Mesenchymal stem cell (in vitro differentiated cells and primary cell): ENCODE data around the gene NOTUM.

Experiments
- DNase-seq: peaks from one replicate; pipeline ENCODE4 v3.0.0-alpha.2; 2013
- H2AFZ ChIP-seq: one replicate; pipeline ENCODE4 v1.6.1; 2013; ENCODE audit warnings: low read depth, mild to moderate bottlenecking, control low read depth, inconsistent platforms, low read length, moderate library complexity
- H2AK5ac ChIP-seq: 2 replicates; pipeline ENCODE4 v1.6.1; 2013; ENCODE audit warnings: low read length, moderate library complexity, mild to moderate bottlenecking, inconsistent platforms; ENCODE audit not compliant: severe bottlenecking
- H2BK120ac ChIP-seq: one replicate; pipeline ENCODE4 v1.6.1; 2013; ENCODE audit warnings: low read depth, mild to moderate bottlenecking, inconsistent platforms, low read length, moderate library complexity
- H2BK12ac ChIP-seq, 2 experiments: one replicate each; pipeline ENCODE4 v1.6.1; 2013; ENCODE audit warnings: inconsistent platforms in 2 of 2, low read length in 2 of 2, mild to moderate bottlenecking in 2 of 2, moderate library complexity in 2 of 2, control low read depth in 1 of 2
- H2BK15ac ChIP-seq: one replicate; pipeline ENCODE4 v1.6.1; 2013; ENCODE audit warnings: mild to moderate bottlenecking, low read depth, inconsistent platforms; ENCODE audit not compliant: poor library complexity, severe bottlenecking
- H2BK5ac ChIP-seq: 2 replicates; pipeline ENCODE4 v1.6.1; 2013; ENCODE audit warnings: low read depth, mild to moderate bottlenecking, low read length, control low read depth, inconsistent platforms; ENCODE audit not compliant: poor library complexity, severe bottlenecking
- H3K14ac ChIP-seq, 2 experiments: one replicate each; pipeline ENCODE4 v1.6.1; 2013; ENCODE audit warnings: inconsistent platforms in 2 of 2, low read length in 2 of 2, control low read depth in 1 of 2, mild to moderate bottlenecking in 1 of 2, moderate library complexity in 1 of 2
- H3K18ac ChIP-seq, 2 experiments: one replicate each; pipeline ENCODE4 v1.6.1; 2013; ENCODE audit warnings: inconsistent platforms in 2 of 2, low read length in 2 of 2, control low read depth in 1 of 2, low read depth in 1 of 2, mild to moderate bottlenecking in 1 of 2
- H3K23ac ChIP-seq, 2 experiments: one replicate each; pipeline ENCODE4 v1.6.1; 2013; ENCODE audit warnings: inconsistent platforms in 2 of 2, low read length in 2 of 2, mild to moderate bottlenecking in 2 of 2, moderate library complexity in 2 of 2, control low read depth in 1 of 2
- H3K27ac ChIP-seq: 2 replicates; pipeline ENCODE4 v1.5.1; 2013; ENCODE audit warnings: mild to moderate bottlenecking, moderate library complexity, low read length, control low read depth, inconsistent platforms; ENCODE audit not compliant: poor library complexity, severe bottlenecking
- H3K27me3 ChIP-seq, 2 experiments: 2 replicates each; pipeline versions ENCODE4 v1.6.1 to v1.7.0; 2013; ENCODE audit warnings: low read length in 2 of 2, mild to moderate bottlenecking in 2 of 2, moderate library complexity in 2 of 2, control low read depth in 1 of 2, inconsistent platforms in 1 of 2; ENCODE audit not compliant: control insufficient read depth in 1 of 2, insufficient read depth in 1 of 2
- H3K36me3 ChIP-seq, 2 experiments: 2 replicates each; pipeline versions ENCODE4 v1.6.1 to v1.7.0; 2013; ENCODE audit warnings: low read length in 2 of 2, control low read depth in 1 of 2, inconsistent platforms in 1 of 2, low read depth in 1 of 2, mild to moderate bottlenecking in 1 of 2; ENCODE audit not compliant: insufficient read depth in 2 of 2, control insufficient read depth in 1 of 2
- H3K4ac ChIP-seq, 2 experiments: one replicate each; pipeline ENCODE4 v1.6.1; 2013; ENCODE audit warnings: inconsistent platforms in 2 of 2, low read length in 2 of 2, mild to moderate bottlenecking in 2 of 2, moderate library complexity in 2 of 2, control low read depth in 1 of 2, low read depth in 1 of 2
- H3K4me1 ChIP-seq: 2 replicates; pipeline ENCODE4 v1.6.1; 2013; ENCODE audit warnings: low read depth, low read length, control low read depth; ENCODE audit not compliant: control insufficient read depth, insufficient read depth
- H3K4me2 ChIP-seq: 2 replicates; pipeline ENCODE4 v1.6.1; 2013; ENCODE audit warnings: low read length, mild to moderate bottlenecking, inconsistent platforms; ENCODE audit not compliant: poor library complexity, severe bottlenecking
- H3K4me3 ChIP-seq, 2 experiments: 2 replicates each; pipeline versions ENCODE4 v1.5.1 to v1.7.0; 2013; ENCODE audit warnings: low read length in 2 of 2, mild to moderate bottlenecking in 2 of 2, control low read depth in 1 of 2, low read depth in 1 of 2; ENCODE audit not compliant: insufficient read depth in 1 of 2
- H3K79me1 ChIP-seq: replicated peaks from 2 replicates; pipeline ENCODE4 v1.6.1; 2013; ENCODE audit warnings: mild to moderate bottlenecking, control low read depth, low read length, inconsistent platforms; ENCODE audit not compliant: poor library complexity, severe bottlenecking
- H3K9ac ChIP-seq: 2 replicates; pipeline ENCODE4 v1.7.0; 2013; ENCODE audit warnings: mild to moderate bottlenecking, low read length, moderate library complexity
- H3K9me3 ChIP-seq: 2 replicates; pipeline ENCODE4 v1.7.0; 2013; ENCODE audit warnings: mild to moderate bottlenecking, low read length; ENCODE audit not compliant: control insufficient read depth
- H4K8ac ChIP-seq: one replicate; pipeline ENCODE4 v1.6.1; 2013; ENCODE audit warnings: inconsistent platforms, mild to moderate bottlenecking, low read length, moderate library complexity
- H4K91ac ChIP-seq: one replicate; pipeline ENCODE4 v1.6.1; 2013; ENCODE audit warnings: mild to moderate bottlenecking, low read length, inconsistent platforms
- WGBS: methylation state at CpG from one replicate; pipeline ENCODE4 v1.1.7; 2013; ENCODE audit warnings: mixed read lengths; 5-methylcytosine and 5-hydroxymethylcytosine counted together

The NOTUM gene

GRCh38 chr17:81962499-81963441, 1.8 kb upstream of the NOTUM start:
- no peak overlapping the region for H2BK5ac ChIP-seq
- no peak overlapping the region for H4K8ac ChIP-seq
- H4K91ac ChIP-seq, result no peak overlapping the region
- H3K18ac ChIP-seq, result no peak overlapping the region
- no peak overlapping the region for H2BK15ac ChIP-seq
- H2BK12ac ChIP-seq, result no peak overlapping the region
- no peak overlapping the region for H2BK120ac ChIP-seq
- H3K27ac ChIP-seq, result no peak overlapping the region
- H2AK5ac ChIP-seq, result no peak overlapping the region
- H3K9me3 ChIP-seq, result no peaks in the 10 kb centered on the region
- H3K4me3 ChIP-seq, result no peak overlapping the region
- WGBS, result 78% methylated on average over 37 of the region's 37 CpGs
- H3K4me2 ChIP-seq, result no peak overlapping the region
- no peak overlapping the region for H3K4ac ChIP-seq
- H3K36me3 ChIP-seq, result peaks cover 0 to 5% of the 10 kb centered on the region in 2 experiments
- H3K79me1 ChIP-seq, result no peaks in the 10 kb centered on the region
- no peak for DNase-seq
- H3K27me3 ChIP-seq, result peaks cover 44 to 66% of the 10 kb centered on the region in 2 experiments
- no peak overlapping the region for H3K9ac ChIP-seq
- peaks cover 40% of the 10 kb centered on the region for H3K4me1 ChIP-seq
- no peak overlapping the region for H2AFZ ChIP-seq
- H3K14ac ChIP-seq, result no peak overlapping the region
- no peak overlapping the region for H3K23ac ChIP-seq

DNA sequence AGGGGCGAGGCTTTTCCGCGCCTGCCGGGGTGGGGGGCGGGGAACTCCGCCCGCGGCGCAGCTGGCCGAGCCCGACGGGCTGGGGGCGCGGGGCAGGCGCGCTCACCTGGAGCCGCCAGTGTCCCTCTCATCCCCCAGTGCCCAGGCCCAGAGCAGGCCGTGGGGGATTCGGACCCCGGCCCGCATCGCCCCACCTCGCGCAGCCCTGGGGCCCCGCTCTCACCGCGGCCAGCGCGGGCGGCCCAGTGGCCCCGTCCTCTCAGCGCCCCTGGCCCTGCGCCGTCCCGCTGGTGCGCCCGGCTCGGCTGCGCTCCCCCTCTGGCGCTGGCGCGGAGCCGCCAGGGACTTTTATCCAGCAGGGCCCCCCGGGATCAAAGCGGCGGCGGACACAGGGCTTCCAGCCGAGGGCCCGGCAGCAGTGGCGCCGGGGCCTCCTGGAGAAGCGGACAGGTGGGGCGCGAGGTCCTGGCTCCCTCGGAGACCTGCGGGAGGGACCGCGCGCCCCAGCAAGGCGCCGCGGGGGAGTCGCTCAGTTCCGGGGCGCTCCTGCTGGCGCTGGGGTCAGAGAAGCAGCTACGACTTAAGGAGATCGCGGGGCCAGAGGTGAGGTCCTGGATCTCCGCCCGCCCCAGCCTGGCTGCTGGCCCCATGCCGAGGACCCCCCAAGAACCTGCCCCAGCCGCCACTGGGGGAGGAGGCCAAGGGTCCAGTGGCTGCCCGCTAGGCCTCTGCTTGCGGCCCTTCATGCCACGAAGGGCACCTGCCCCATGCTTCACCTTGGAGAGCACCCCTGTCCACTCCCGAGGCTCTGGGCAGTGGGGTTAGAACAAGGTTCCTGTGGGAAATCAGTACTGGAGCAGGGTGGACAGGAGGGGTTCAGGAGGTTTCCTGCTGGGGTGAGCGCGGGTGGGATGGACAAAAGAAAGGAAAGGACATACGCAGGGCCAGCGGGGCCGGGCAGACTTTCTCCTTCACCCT, 823 bp upstream of the NOTUM start:
- H3K4me3 ChIP-seq, result no peak overlapping the region
- H2BK15ac ChIP-seq, result peak overlapping the region; percentile 21
- no peak overlapping the region for H2AK5ac ChIP-seq
- 21% methylated on average over 69 of the region's 82 CpGs for WGBS
- no peak overlapping the region for H2BK5ac ChIP-seq
- no peak overlapping the region for H3K23ac ChIP-seq
- no peak overlapping the region for H3K4me2 ChIP-seq
- H3K4me1 ChIP-seq, result peaks cover 32% of the 10 kb centered on the region
- H3K14ac ChIP-seq, result no peak overlapping the region
- no peak for DNase-seq
- H3K36me3 ChIP-seq, result peaks cover 0 to 5% of the 10 kb centered on the region in 2 experiments
- no peak overlapping the region for H4K8ac ChIP-seq
- H2AFZ ChIP-seq, result no peak overlapping the region
- H2BK120ac ChIP-seq, result no peak overlapping the region
- H3K9ac ChIP-seq, result no peak overlapping the region
- no peaks in the 10 kb centered on the region for H3K9me3 ChIP-seq
- H3K27me3 ChIP-seq, result peaks cover 44 to 70% of the 10 kb centered on the region in 2 experiments
- H3K4ac ChIP-seq, result no peak overlapping the region
- H2BK12ac ChIP-seq, result peak overlapping the region in 1 of 2 experiments; percentile 32
- no peak overlapping the region for H3K27ac ChIP-seq
- H4K91ac ChIP-seq, result peak overlapping the region; percentile 12
- H3K18ac ChIP-seq, result no peak overlapping the region
- no peaks in the 10 kb centered on the region for H3K79me1 ChIP-seq

- Histone ChIP-seq H2BK120ac (no peak overlapping the region), H3K27ac (no peak overlapping the region), H3K27me3 (peaks cover 41 to 79% of the 10 kb centered on the region in 2 experiments), H3K23ac (peak overlapping the region in 1 of 2 experiments; percentile 17), H3K9me3 (no peaks in the 10 kb centered on the region), H3K4ac (no peak overlapping the region), H2AFZ (no peak overlapping the region), H3K4me3 (peak overlapping the region in 1 of 2 experiments; percentile 52), H3K9ac (no peak overlapping the region), H3K14ac (no peak overlapping the region), H2AK5ac (no peak overlapping the region), H2BK12ac (peak overlapping the region in 1 of 2 experiments; percentile 47), H3K18ac (peak overlapping the region in 1 of 2 experiments; percentile 41), H2BK15ac (no peak overlapping the region), H3K36me3 (no peaks in the 10 kb centered on the region), H4K91ac (no peak overlapping the region), H4K8ac (peak overlapping the region; percentile 64), H3K4me2 (peak overlapping the region; percentile 91), H3K4me1 (peaks cover 28% of the 10 kb centered on the region), H3K79me1 (no peaks in the 10 kb centered on the region), H2BK5ac (no peak overlapping the region)
- 8% methylated on average over 75 of the region's 98 CpGs for WGBS
- DNase-seq, result no peak
These were observed 643 bp downstream of the NOTUM start for GRCh38 chr17:81960130-81960958.
